GM12874 (cell line): ENCODE data around the gene ITPK1.

Source experiments
- TF ChIP-seq, protein P1 (sequence below): IDR thresholded peaks from 2 replicates; pipeline ENCODE4 v1.5.1; 2011; ENCODE audit warnings: low read depth, mild to moderate bottlenecking, control low read depth, low read length, moderate library complexity; ENCODE audit not compliant: insufficient read depth

Gene ITPK1

GRCh38 chr14:93008381-93008780, 107.3 kb downstream of the ITPK1 start:
- TF ChIP-seq, protein P1, sequence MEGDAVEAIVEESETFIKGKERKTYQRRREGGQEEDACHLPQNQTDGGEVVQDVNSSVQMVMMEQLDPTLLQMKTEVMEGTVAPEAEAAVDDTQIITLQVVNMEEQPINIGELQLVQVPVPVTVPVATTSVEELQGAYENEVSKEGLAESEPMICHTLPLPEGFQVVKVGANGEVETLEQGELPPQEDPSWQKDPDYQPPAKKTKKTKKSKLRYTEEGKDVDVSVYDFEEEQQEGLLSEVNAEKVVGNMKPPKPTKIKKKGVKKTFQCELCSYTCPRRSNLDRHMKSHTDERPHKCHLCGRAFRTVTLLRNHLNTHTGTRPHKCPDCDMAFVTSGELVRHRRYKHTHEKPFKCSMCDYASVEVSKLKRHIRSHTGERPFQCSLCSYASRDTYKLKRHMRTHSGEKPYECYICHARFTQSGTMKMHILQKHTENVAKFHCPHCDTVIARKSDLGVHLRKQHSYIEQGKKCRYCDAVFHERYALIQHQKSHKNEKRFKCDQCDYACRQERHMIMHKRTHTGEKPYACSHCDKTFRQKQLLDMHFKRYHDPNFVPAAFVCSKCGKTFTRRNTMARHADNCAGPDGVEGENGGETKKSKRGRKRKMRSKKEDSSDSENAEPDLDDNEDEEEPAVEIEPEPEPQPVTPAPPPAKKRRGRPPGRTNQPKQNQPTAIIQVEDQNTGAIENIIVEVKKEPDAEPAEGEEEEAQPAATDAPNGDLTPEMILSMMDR: no peak

DNA sequence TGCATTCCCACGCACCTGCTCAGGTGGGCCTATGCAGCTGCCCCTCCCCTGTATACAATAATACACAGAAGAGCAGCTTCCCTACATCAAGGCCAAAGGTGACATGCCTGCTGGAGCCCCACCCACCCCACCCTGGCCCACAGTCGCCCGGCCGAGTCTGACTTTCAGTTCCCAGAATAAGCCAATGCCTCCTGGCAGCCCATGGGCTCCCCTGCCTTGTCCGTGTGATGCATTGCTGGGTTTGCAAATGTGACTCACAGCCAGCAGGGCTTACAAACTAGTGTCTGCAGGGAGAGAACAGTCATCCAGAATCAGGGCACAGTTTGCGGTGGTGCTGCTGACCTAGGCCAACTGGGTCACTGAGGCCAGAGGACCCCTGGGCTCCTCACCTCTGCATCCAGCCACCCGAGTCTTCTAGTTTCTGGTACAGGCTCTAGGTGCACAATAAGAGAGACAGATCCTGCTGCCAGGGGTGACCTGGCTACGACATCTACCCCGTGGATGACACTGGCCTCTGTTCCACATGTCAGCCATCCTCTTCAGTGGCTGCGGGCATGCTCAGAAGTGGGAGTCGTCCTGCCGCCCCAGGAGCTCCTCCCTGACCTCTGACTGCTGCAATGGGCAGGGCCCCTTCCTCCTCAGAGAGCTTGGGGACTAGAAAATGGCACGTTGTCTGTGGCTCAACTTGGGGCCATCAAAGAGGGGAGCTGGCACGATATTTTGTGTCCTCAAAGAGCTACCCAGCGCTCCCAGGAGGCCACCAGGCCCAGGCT, 108.3 kb downstream of the ITPK1 start:
- TF ChIP-seq, protein P1: no peak

DNA sequence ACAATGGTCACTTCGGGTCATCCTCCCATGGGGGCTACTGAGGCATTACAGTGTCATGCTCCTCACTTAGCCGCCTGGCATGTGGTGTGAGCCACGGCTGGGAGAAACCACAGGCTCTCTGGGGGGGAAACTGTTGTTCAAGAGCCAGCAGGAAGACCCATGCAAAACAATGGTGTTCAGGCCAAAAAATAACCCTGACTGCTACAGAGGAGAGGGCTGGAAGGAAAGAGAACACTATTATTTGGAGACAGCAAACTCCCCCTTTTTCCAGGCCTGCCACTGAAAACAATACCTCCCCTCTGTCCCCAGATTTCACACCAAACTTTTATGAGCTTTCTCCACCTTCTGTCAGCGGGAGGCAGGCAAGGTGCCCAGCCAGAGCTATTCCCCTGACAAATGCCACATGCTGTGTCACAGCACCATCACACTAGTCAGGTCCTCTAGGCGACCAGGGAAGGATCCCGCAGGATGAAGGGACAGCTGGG, 109.1 kb downstream of the ITPK1 start:
- TF ChIP-seq, protein P1: no peak

GRCh38 chr14:93005838-93006237, 109.9 kb downstream of the ITPK1 start:
- TF ChIP-seq, protein P1: no peak

- TF ChIP-seq, protein P1: no peak
Observed at GRCh38 chr14:93005135-93005813, 110.5 kb downstream of the ITPK1 start.

- TF ChIP-seq, protein P1: no peak
Observed at GRCh38 chr14:93004699-93005082, 111.0 kb downstream of the ITPK1 start.

DNA sequence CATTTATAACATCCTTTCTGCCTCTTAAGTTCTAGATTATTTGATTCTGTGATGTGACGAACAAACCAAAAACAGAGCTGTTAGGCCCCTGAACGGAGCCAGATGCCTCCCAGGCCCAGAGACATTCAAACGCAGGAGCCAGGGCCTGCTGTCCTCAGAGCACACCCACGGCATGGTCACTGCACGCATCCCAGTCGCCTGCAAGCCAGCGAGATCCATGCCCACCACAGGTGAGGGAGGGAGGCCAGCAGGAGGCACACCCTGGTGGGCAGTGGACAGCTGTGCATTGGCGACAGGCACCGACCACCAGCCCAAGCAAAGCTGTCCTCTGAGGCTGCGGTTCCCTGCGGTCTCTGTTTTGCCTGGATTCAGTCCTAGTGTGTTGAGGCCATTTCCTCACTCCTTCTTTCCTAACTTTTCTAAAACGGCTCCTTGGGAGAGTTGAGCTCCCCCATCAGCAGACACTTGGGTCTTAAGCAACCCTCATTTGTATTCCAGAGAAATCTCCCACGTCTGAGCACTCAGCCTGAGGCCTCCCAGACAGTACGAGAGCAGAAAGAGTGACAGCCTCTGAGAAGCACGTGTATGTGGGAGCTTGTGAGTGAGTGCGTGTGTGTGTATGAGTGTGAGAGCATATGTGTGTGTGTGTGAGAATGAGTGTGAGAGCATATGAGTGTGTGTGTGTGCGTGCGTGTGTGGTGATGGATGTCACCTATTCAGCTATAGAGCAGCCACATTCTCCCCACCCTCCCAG, 111.6 kb downstream of the ITPK1 start:
- TF ChIP-seq, protein P1: no peak
